H1 (cell line): ENCODE results near the gene SAT2. TPM values are rescaled to one million over a fixed set of nuclear protein-coding genes. Genes with fewer than 3 reads are reported as not detected.

Source experiments
- CTCF ChIA-PET: fragments of 300-600 bp; sonication (Branson Sonifier 250); formaldehyde crosslinking; loops from one replicate; lab custom pipeline; 2021; ENCODE audit not compliant: partially characterized antibody; lab: Charles Lee
- POLR2A ChIA-PET: fragments of 300-600 bp; sonication (Branson Sonifier 250); formaldehyde crosslinking; loops from one replicate; lab custom pipeline; 2021; ENCODE audit warnings: inconsistent platforms; ENCODE audit not compliant: partially characterized antibody; lab: Charles Lee
- DNase-seq, 2 experiments: peaks; one replicate each; pipeline versions ENCODE4 v3.0.0 to v3.0.0-alpha.2; 2010 to 2022; ENCODE audit warnings: low spot score in 2 of 2, low read depth in 1 of 2, mixed read lengths in 1 of 2
- FAIRE-seq: peaks from 2 replicates; lab custom pipeline; 2011; peaks lifted over from hg19 to GRCh38; lab: Jason Lieb, UNC
- H2AFZ ChIP-seq: 2 replicates; pipeline ENCODE4 v1.8.1; 2012; ENCODE audit warnings: low read length, inconsistent platforms
- H2AK5ac ChIP-seq: 2 replicates; pipeline ENCODE4 v1.6.1; 2013; ENCODE audit warnings: low read depth, low read length
- H2BK120ac ChIP-seq: replicated peaks from 2 replicates; pipeline ENCODE3; 2013; ENCODE audit warnings: low read depth, low read length, inconsistent platforms
- H2BK12ac ChIP-seq: 2 replicates; pipeline ENCODE4 v1.6.1; 2013; ENCODE audit warnings: low read depth, low read length
- H2BK15ac ChIP-seq: 2 replicates; pipeline ENCODE4 v1.6.1; 2013; ENCODE audit warnings: low read length
- H2BK20ac ChIP-seq: 2 replicates; pipeline ENCODE4 v1.6.1; 2013; ENCODE audit warnings: low read length
- H2BK5ac ChIP-seq: 2 replicates; pipeline ENCODE4 v1.6.1; 2013; ENCODE audit warnings: low read depth, low read length
- H3K14ac ChIP-seq: 2 replicates; pipeline ENCODE4 v1.6.1; 2013; ENCODE audit warnings: inconsistent platforms; ENCODE audit not compliant: insufficient read length
- H3K18ac ChIP-seq: 2 replicates; pipeline ENCODE4 v1.6.1; 2013; ENCODE audit warnings: low read length; ENCODE audit errors: extremely low read depth
- H3K23ac ChIP-seq: 2 replicates; pipeline ENCODE4 v1.6.1; 2013; ENCODE audit warnings: inconsistent platforms; ENCODE audit not compliant: insufficient read length
- H3K23me2 ChIP-seq: 2 replicates; pipeline ENCODE4 v1.6.1; 2013; ENCODE audit warnings: low read depth, low read length
- H3K27ac ChIP-seq: 2 replicates; pipeline ENCODE4 v1.6.1; 2011; ENCODE audit warnings: low read depth, low read length, inconsistent platforms
- H3K27me3 ChIP-seq, 4 experiments: replicated peaks in 1 of 4; 1 replicate in 1 of 4; 2 replicates in 3 of 4; pipeline versions ENCODE4 v1.6.1 to v1.8.1; 2011 to 2013; ENCODE audit warnings: low read length in 3 of 4, mild to moderate bottlenecking in 3 of 4, inconsistent platforms in 2 of 4, mixed read lengths in 2 of 4, moderate library complexity in 1 of 4; ENCODE audit not compliant: control insufficient read depth in 3 of 4, insufficient read depth in 3 of 4; ENCODE audit errors: extremely low read depth in 1 of 4
- H3K36me3 ChIP-seq, 4 experiments: 2 replicates each; pipeline versions ENCODE4 v1.6.1 to v1.8.1; 2011 to 2013; ENCODE audit warnings: mild to moderate bottlenecking in 4 of 4, low read length in 3 of 4, moderate library complexity in 2 of 4, control low read depth in 1 of 4, inconsistent platforms in 1 of 4; ENCODE audit not compliant: insufficient read depth in 4 of 4, control insufficient read depth in 2 of 4
- H3K4ac ChIP-seq: replicated peaks from 2 replicates; pipeline ENCODE3; 2013; ENCODE audit warnings: low read length, low read depth, mixed read lengths, inconsistent platforms; ENCODE audit not compliant: insufficient read length
- H3K4me1 ChIP-seq, 4 experiments: replicated peaks in 1 of 4; 1 replicate in 1 of 4; 2 replicates in 3 of 4; pipeline versions ENCODE4 v1.6.1 to v1.8.1; 2011 to 2013; ENCODE audit warnings: low read length in 3 of 4, inconsistent platforms in 2 of 4, mixed read lengths in 1 of 4; ENCODE audit not compliant: insufficient read depth in 4 of 4, control insufficient read depth in 3 of 4
- H3K4me2 ChIP-seq, 2 experiments: 2 replicates each; pipeline versions ENCODE4 v1.6.1 to v1.8.1; 2011 to 2013; ENCODE audit warnings: low read depth in 2 of 2, low read length in 2 of 2, control low read depth in 1 of 2, inconsistent platforms in 1 of 2, mild to moderate bottlenecking in 1 of 2; ENCODE audit not compliant: insufficient read depth in 1 of 2
- H3K4me3 ChIP-seq, 4 experiments: fragments of 200-600, 300-600 bp in 1 of 4; sonication (generic), shearing (Covaris generic), sonication (Bioruptor Twin) in 1 of 4; 2 replicates each; pipeline versions ENCODE4 v1.5.1 to v1.8.1; 2011 to 2016; ENCODE audit warnings: low read length in 4 of 4, low read depth in 3 of 4, control low read depth in 2 of 4, inconsistent platforms in 2 of 4, mild to moderate bottlenecking in 2 of 4, mixed read lengths in 1 of 4, moderate library complexity in 1 of 4; ENCODE audit not compliant: insufficient read depth in 2 of 4; ENCODE audit errors: extremely low read depth in 1 of 4
- H3K56ac ChIP-seq: replicated peaks from 2 replicates; pipeline ENCODE3; 2013; ENCODE audit warnings: low read depth, mild to moderate bottlenecking, mixed read lengths, low read length, inconsistent platforms; ENCODE audit not compliant: insufficient read length
- H3K79me1 ChIP-seq: 2 replicates; pipeline ENCODE4 v1.6.1; 2013; ENCODE audit warnings: low read depth, low read length, control low read depth
- H3K79me2 ChIP-seq, 2 experiments: 2 replicates each; pipeline versions ENCODE4 v1.6.1 to v1.8.1; 2012 to 2013; ENCODE audit warnings: low read length in 2 of 2, mild to moderate bottlenecking in 2 of 2, inconsistent platforms in 1 of 2; ENCODE audit not compliant: insufficient read depth in 2 of 2, control insufficient read depth in 1 of 2
- H3K9ac ChIP-seq, 4 experiments: replicated peaks in 1 of 4; 1 replicate in 1 of 4; 2 replicates in 3 of 4; pipeline versions ENCODE4 v1.6.1 to v1.8.1; 2011 to 2013; ENCODE audit warnings: low read depth in 3 of 4, low read length in 3 of 4, control low read depth in 2 of 4, mild to moderate bottlenecking in 2 of 4, moderate library complexity in 2 of 4, inconsistent platforms in 1 of 4; ENCODE audit errors: extremely low read depth in 1 of 4
- H3K9me3 ChIP-seq, 2 experiments: 2 replicates each; pipeline versions ENCODE4 v1.6.1 to v1.8.1; 2012 to 2013; ENCODE audit warnings: mild to moderate bottlenecking in 2 of 2, moderate library complexity in 2 of 2, control low read depth in 1 of 2, inconsistent platforms in 1 of 2, low read depth in 1 of 2, low read length in 1 of 2, mixed read lengths in 1 of 2; ENCODE audit not compliant: insufficient read depth in 2 of 2
- H4K20me1 ChIP-seq, 2 experiments: replicated peaks in 1 of 2; 2 replicates each; pipeline versions ENCODE3 to v1.8.1; 2011 to 2013; ENCODE audit warnings: inconsistent platforms in 2 of 2, low read length in 2 of 2, mild to moderate bottlenecking in 1 of 2; ENCODE audit not compliant: insufficient read depth in 2 of 2, control insufficient read depth in 1 of 2
- H4K5ac ChIP-seq: 2 replicates; pipeline ENCODE4 v1.6.1; 2013; ENCODE audit warnings: low read length, low read depth, mixed read lengths, inconsistent platforms; ENCODE audit not compliant: insufficient read length
- H4K8ac ChIP-seq: 2 replicates; pipeline ENCODE4 v1.8.0; 2013; ENCODE audit warnings: mild to moderate bottlenecking, moderate library complexity, low read length, inconsistent platforms; ENCODE audit not compliant: insufficient read depth; ENCODE audit errors: extremely low read depth
- H4K91ac ChIP-seq: replicated peaks from 2 replicates; pipeline ENCODE3; 2013; ENCODE audit warnings: low read length, mixed read lengths, inconsistent platforms; ENCODE audit not compliant: insufficient read length
- BCL11A ChIP-seq, 2 experiments: IDR thresholded peaks; one replicate each; pipeline ENCODE4 v1.6.1; 2011; ENCODE audit warnings: low read depth in 2 of 2, low read length in 2 of 2, mild to moderate bottlenecking in 2 of 2
- FOSL1 ChIP-seq: IDR thresholded peaks from 2 replicates; pipeline ENCODE4 v1.6.1; 2011; ENCODE audit warnings: mild to moderate bottlenecking, low read depth, low read length, moderate library complexity; ENCODE audit not compliant: insufficient read depth
- GTF2F1 ChIP-seq: IDR thresholded peaks from 2 replicates; pipeline ENCODE4 v1.6.1; 2012; ENCODE audit warnings: low read depth, low read length, improper control_type of control experiment, borderline replicate concordance
- NRF1 ChIP-seq: IDR thresholded peaks from 2 replicates; pipeline ENCODE4 v1.6.1; 2011; ENCODE audit warnings: mild to moderate bottlenecking, low read depth, low read length, improper control_type of control experiment
- SIX5 ChIP-seq: IDR thresholded peaks from 2 replicates; pipeline ENCODE4 v1.6.1; 2011; ENCODE audit warnings: mild to moderate bottlenecking, low read depth, low read length
- ZNF274 ChIP-seq: IDR thresholded peaks from 2 replicates; pipeline ENCODE4 v1.7.0; 2012; ENCODE audit warnings: low read length, borderline replicate concordance; ENCODE audit errors: extremely low read depth
- WGBS, 2 experiments: shearing (Covaris generic) in 1 of 2; methylation state at CpG; one replicate each; pipeline versions ENCODE4 v1.1.6 to v1.1.7; 2013 to 2015; ENCODE audit warnings: low lambda C conversion rate in 2 of 2, mixed read lengths in 2 of 2, inconsistent platforms in 1 of 2, low coverage in 1 of 2, missing lambda C conversion rate in 1 of 2; ENCODE audit not compliant: insufficient replicate concordance in 2 of 2, insufficient coverage in 1 of 2, insufficient read length in 1 of 2; ENCODE audit errors: extremely low coverage in 1 of 2, missing lambda C conversion rate in 1 of 2; 5-methylcytosine and 5-hydroxymethylcytosine counted together
- polyA plus RNA-seq, 7 experiments: library from polyadenylated mRNA; depleted of rRNA in 3 of 7; stranded (reverse) in 5 of 7; unstranded in 2 of 7; fragments of >200 nt in 5 of 7; fragments of 200-250 nt in 2 of 7; gene quantifications; 1 replicate in 5 of 7; 2 replicates in 1 of 7; 4 replicates in 1 of 7; pipeline versions ENCODE4 v1.2.1 to v1.2.3, GENCODE V29; 2011 to 2013; ENCODE audit warnings: missing spikeins in 2 of 7, mixed read lengths in 2 of 7
- total RNA-seq: library from RNA; stranded (reverse); fragmentation: NEBNext Ultra II Directional; extraction: Animal tissue kit (Norgen Biotek cat#: 25700); gene quantifications from 2 replicates; pipeline ENCODE4 v1.2.1, GENCODE V29; 2021

SAT2 gene
- total and polyA plus RNA-seq, 2 of the 8 experiments (the other 6 are each of a cell fraction or from before 2014, with no cell fraction given): 36.4 to 72.3 TPM

DNA sequence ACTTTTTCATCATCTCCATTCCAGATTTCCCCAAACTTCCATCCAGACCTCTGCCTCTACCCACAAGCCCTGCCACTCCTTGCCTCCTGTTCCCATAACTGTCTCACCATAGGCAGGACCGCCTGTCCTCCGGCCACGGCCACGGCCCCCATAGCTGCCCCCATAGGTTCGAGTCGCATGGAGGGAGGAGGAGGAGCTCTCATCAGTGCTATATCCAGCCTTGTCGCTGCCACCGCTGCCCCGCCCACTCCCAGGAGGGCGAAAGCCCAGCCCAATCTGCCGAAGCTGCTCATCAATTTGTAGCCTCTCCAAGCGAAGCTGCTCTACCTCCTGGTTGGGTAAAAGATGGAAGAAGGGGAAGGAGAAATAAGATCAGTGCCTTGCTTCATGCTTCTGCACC lies 34.3 kb downstream of the SAT2 start:
- POLR2A ChIA-PET: interaction anchor here (1.2 to 28.5 kb wide), 8 partner anchors 9 to 276 kb away, joined by 3 to 1144 read pairs (median 5); partner anchors contain the start of genes CD68, FXR2, MPDU1 and SENP3
- Histone ChIP-seq H3K27ac (no peak overlapping the region), H3K23ac (no peak overlapping the region), H3K4me2 (no peak overlapping the region), H4K20me1 (no peaks in the 10 kb centered on the region), H3K9me3 (no peaks in the 10 kb centered on the region), H3K23me2 (peaks cover 12% of the 10 kb centered on the region; the same call in 1 of the 2 replicates), H3K14ac (no peak overlapping the region), H2AFZ (no peak overlapping the region), H4K91ac (no peak overlapping the region), H3K4me3 (no peak overlapping the region), H4K8ac (no peak overlapping the region), H3K4ac (no peak overlapping the region), H3K9ac (no peak overlapping the region), H3K27me3 (no peaks in the 10 kb centered on the region), H3K56ac (no peak overlapping the region), H3K79me2 (no peaks in the 10 kb centered on the region), H2BK20ac (no peak overlapping the region), H3K18ac (no peak overlapping the region), H3K36me3 (peaks cover 17 to 56% (median 44%) of the 10 kb centered on the region in 4 experiments), H3K4me1 (peaks cover 6 to 21% (median 16%) of the 10 kb centered on the region in 4 experiments), H3K79me1 (no peaks in the 10 kb centered on the region; the same call in 1 of the 2 replicates), H2BK5ac (no peak overlapping the region), H4K5ac (no peak overlapping the region), H2AK5ac (no peak overlapping the region), H2BK12ac (no peak overlapping the region), H2BK120ac (no peak overlapping the region), H2BK15ac (no peak overlapping the region)
- no peak for TF ChIP-seq BCL11A (IDR thresholded peaks at IDR 0.05; ENCODE audit: low read depth in 2 of 2, low read length in 2 of 2)
- TF ChIP-seq ZNF274: no peak
- TF ChIP-seq GTF2F1: no peak
- no peak for TF ChIP-seq SIX5
- TF ChIP-seq FOSL1: no peak
- TF ChIP-seq NRF1: no peak
- FAIRE-seq: no peak
- DNase-seq: no peak
- WGBS, 2 experiments: 90% methylated on average over 10 of the region's 12 CpGs; no CpG with 5 or more reads in 1 of the 2 experiments
- CTCF ChIA-PET: interaction anchor here (0.6 to 2.4 kb wide), 5 partner anchors 9 to 848 kb away, joined by 3 to 10 read pairs (median 3); partner anchors contain the start of genes CD68, TP53 and WRAP53
